Ovary (tissue), 3 donors: ENCODE data around the gene SMIM13.

Experiments
- CTCF ChIP-seq, 3 donors: fragments of 450-650 bp in 2 of 3; fragments of 200-600 bp in 1 of 3; IDR thresholded peaks; one replicate each; pipeline versions ENCODE4 v1.5.1 to v1.8.0; 2016 to 2022; ENCODE audit warnings: antibody characterized with exemption in 3 of 3, mild to moderate bottlenecking in 1 of 3
- EP300 ChIP-seq: sonication (generic); formaldehyde crosslinking; IDR thresholded peaks from one replicate; pipeline ENCODE4 v1.6.1; 2017; ENCODE audit warnings: antibody characterized with exemption
- POLR2A ChIP-seq: fragments of 450-650 bp; IDR thresholded peaks from one replicate; pipeline ENCODE4 v1.6.1; 2017; ENCODE audit warnings: antibody characterized with exemption, mild to moderate bottlenecking, moderate library complexity
- donor health status: DM: no; HTN: no; CAD: no.

GRCh38 chr6:11054722-11055121 lies 38.9 kb upstream of the SMIM13 start:
- TF ChIP-seq POLR2A (no peak), CTCF (IDR thresholded peaks at IDR 0.05) (no peak), EP300 (no peak)
